H4 (cell line): ENCODE data around the gene PRKCE. TPM values are rescaled to one million over a fixed set of nuclear protein-coding genes. Genes with fewer than 3 reads are reported as not detected.
A peak's percentile ranks its signal among the peaks of the same experiment; 100 is the strongest.

ENCODE experiments used
- DNase-seq: peaks from one replicate; pipeline ENCODE4 v3.0.0-alpha.2; 2015; ENCODE audit warnings: low spot score
- total RNA-seq: library from RNA; depleted of rRNA; stranded (reverse); fragments of >200 nt; shearing (Covaris generic); gene quantifications from 2 replicates; pipeline ENCODE4 v1.2.3, GENCODE V29; 2014; rRNA removed

The PRKCE gene
- 22.4 and 30.9 TPM in 2 replicates for total RNA-seq

- peak; percentile 27 for DNase-seq
Measured at GRCh38 chr2:45651415-45652089, at the start of gene PRKCE. Gene PRKCE (plus strand): TSS chr2:45651675.

- no peak for DNase-seq
Measured at GRCh38 chr2:45602624-45603023, 48.9 kb upstream of the PRKCE start.

- no peak for DNase-seq
Measured at GRCh38 chr2:45605116-45605515, 46.4 kb upstream of the PRKCE start.

- no peak for DNase-seq
Measured at GRCh38 chr2:45606796-45607195, 44.7 kb upstream of the PRKCE start.

GRCh38 chr2:45607701-45608100, 43.8 kb upstream of the PRKCE start:
- DNase-seq = peak; percentile 43

- peak; percentile 79 for DNase-seq
Measured at GRCh38 chr2:45610281-45611019, 41.0 kb upstream of the PRKCE start.

GRCh38 chr2:45611020-45611859, 40.2 kb upstream of the PRKCE start, which contains the start of gene SRBD1:
Gene SRBD1 (minus strand): TSS chr2:45611267. CDS start chr2:45605441, 5,826 bp downstream.
- DNase-seq = peak; percentile 93

- DNase-seq = no peak
Measured at GRCh38 chr2:45612285-45612684, 39.2 kb upstream of the PRKCE start.

GRCh38 chr2:45612731-45613130, 38.7 kb upstream of the PRKCE start:
- DNase-seq = peak; percentile 21

GRCh38 chr2:45614330-45614729, 37.1 kb upstream of the PRKCE start:
- no peak for DNase-seq

GRCh38 chr2:45614871-45615415, 36.5 kb upstream of the PRKCE start:
- no peak for DNase-seq

GRCh38 chr2:45616658-45617411, 34.6 kb upstream of the PRKCE start:
- DNase-seq = peak; percentile 63

GRCh38 chr2:45617496-45617895, 34.0 kb upstream of the PRKCE start:
- no peak for DNase-seq

GRCh38 chr2:45622336-45623075, 29.0 kb upstream of the PRKCE start:
- no peak for DNase-seq

GRCh38 chr2:45623098-45623497, 28.4 kb upstream of the PRKCE start:
- DNase-seq = no peak

- DNase-seq = no peak
Measured at GRCh38 chr2:45625824-45626223, 25.7 kb upstream of the PRKCE start.

GRCh38 chr2:45626387-45627221, 24.9 kb upstream of the PRKCE start:
- no peak for DNase-seq

GRCh38 chr2:45627911-45628310, 23.6 kb upstream of the PRKCE start:
- peak; percentile 48 for DNase-seq

GRCh38 chr2:45629971-45630370, 21.5 kb upstream of the PRKCE start:
- DNase-seq = no peak

- no peak for DNase-seq
Measured at GRCh38 chr2:45631319-45631718, 20.2 kb upstream of the PRKCE start.
